Activated CD4-positive, alpha-beta memory T cell treated with anti-CD3 and anti-CD28 coated beads for 36 hours (primary cell): Measurements from ENCODE around the gene CCNJL. TPM values are rescaled to one million over a fixed set of nuclear protein-coding genes. Genes with fewer than 3 reads are reported as not detected.

ENCODE experiments used
- CTCF ChIA-PET: fragments of 350-600 bp; sonication (Branson Sonifier 250); formaldehyde crosslinking; loops from one replicate; lab custom pipeline; 2021; ENCODE audit warnings: antibody characterized with exemption, inconsistent platforms; lab: Charles Lee
- POLR2A ChIA-PET: fragments of 350-600 bp; sonication (Branson Sonifier 250); formaldehyde crosslinking; loops from one replicate; lab custom pipeline; 2021; ENCODE audit warnings: antibody characterized with exemption; lab: Charles Lee
- DNase-seq: peaks from one replicate; pipeline ENCODE4 v3.0.0-alpha.2; 2020
- H3K27ac Mint-ChIP-seq: one replicate; pipeline ENCODE4 v1.8.0; 2021; ENCODE audit warnings: mixed read lengths
- H3K27me3 Mint-ChIP-seq: one replicate; pipeline ENCODE4 v1.8.0; 2021; ENCODE audit warnings: mixed read lengths
- H3K36me3 Mint-ChIP-seq: one replicate; pipeline ENCODE4 v1.8.0; 2021; ENCODE audit warnings: mixed read lengths
- H3K4me1 Mint-ChIP-seq: one replicate; pipeline ENCODE4 v1.8.0; 2021; ENCODE audit warnings: low read depth, mixed read lengths
- H3K4me3 Mint-ChIP-seq: one replicate; pipeline ENCODE4 v1.8.0; 2021; ENCODE audit warnings: mild to moderate bottlenecking, mixed read lengths
- H3K9me3 Mint-ChIP-seq: one replicate; pipeline ENCODE4 v1.8.0; 2021; ENCODE audit warnings: mixed read lengths
- intact Hi-C: fragments of 100-400 bp; cut with micrococcal nuclease; formaldehyde crosslinking; loops from one replicate; pipeline ENCODE4 v1.15.1; 2023
- total RNA-seq, 2 experiments: library from RNA; stranded (reverse); gene quantifications; one replicate each; pipeline ENCODE4 v1.2.3, GENCODE V29; 2021

The CCNJL gene
- total RNA-seq, 2 experiments from 2014 or later, result not detected

- intact Hi-C loops, result no loop called here
- H3K4me3 Mint-ChIP-seq, result no peak overlapping the region
- CTCF ChIA-PET, result no interaction called here
- DNase-seq, result no peak
- no peaks in the 10 kb centered on the region for H3K9me3 Mint-ChIP-seq
- H3K27ac Mint-ChIP-seq, result no peak overlapping the region
- H3K27me3 Mint-ChIP-seq, result peaks cover 12% of the 10 kb centered on the region
- H3K4me1 Mint-ChIP-seq, result no peaks in the 10 kb centered on the region
- POLR2A ChIA-PET, result no interaction called here
- H3K36me3 Mint-ChIP-seq, result no peaks in the 10 kb centered on the region
Observed at GRCh38 chr5:160286947-160287346, 25.4 kb downstream of the CCNJL start.

- Mint-ChIP-seq H3K4me1 (no peaks in the 10 kb centered on the region), H3K9me3 (no peaks in the 10 kb centered on the region), H3K27me3 (peaks cover 13% of the 10 kb centered on the region), H3K4me3 (no peak overlapping the region), H3K27ac (no peak overlapping the region), H3K36me3 (no peaks in the 10 kb centered on the region)
- DNase-seq, result no peak
- intact Hi-C loops, result no loop called here
- POLR2A ChIA-PET, result no interaction called here
- CTCF ChIA-PET, result no interaction called here
Observed at GRCh38 chr5:160285316-160285715, 27.0 kb downstream of the CCNJL start.

- no peak for DNase-seq
- H3K4me1 Mint-ChIP-seq, result no peaks in the 10 kb centered on the region
- H3K4me3 Mint-ChIP-seq, result no peak overlapping the region
- POLR2A ChIA-PET, result no interaction called here
- CTCF ChIA-PET, result no interaction called here
- intact Hi-C loops, result no loop called here
- H3K36me3 Mint-ChIP-seq, result no peaks in the 10 kb centered on the region
- peaks cover 15% of the 10 kb centered on the region for H3K27me3 Mint-ChIP-seq
- H3K9me3 Mint-ChIP-seq, result no peaks in the 10 kb centered on the region
- H3K27ac Mint-ChIP-seq, result no peak overlapping the region
Observed at GRCh38 chr5:160284291-160284873, 28.0 kb downstream of the CCNJL start.

GRCh38 chr5:160281275-160281674 lies 31.1 kb downstream of the CCNJL start:
- no peak for DNase-seq
- Mint-ChIP-seq H3K9me3 (no peaks in the 10 kb centered on the region), H3K27ac (no peak overlapping the region), H3K4me3 (no peak overlapping the region), H3K36me3 (no peaks in the 10 kb centered on the region), H3K4me1 (no peaks in the 10 kb centered on the region), H3K27me3 (peaks cover 9% of the 10 kb centered on the region)
- CTCF ChIA-PET, result no interaction called here
- intact Hi-C loops, result no loop called here
- POLR2A ChIA-PET, result no interaction called here

GRCh38 chr5:160280384-160281095 lies 31.8 kb downstream of the CCNJL start:
- intact Hi-C loops, result no loop called here
- DNase-seq, result no peak
- Mint-ChIP-seq H3K36me3 (no peaks in the 10 kb centered on the region), H3K27me3 (peaks cover 9% of the 10 kb centered on the region), H3K9me3 (no peaks in the 10 kb centered on the region), H3K4me1 (no peaks in the 10 kb centered on the region), H3K27ac (no peak overlapping the region), H3K4me3 (no peak overlapping the region)
- ChIA-PET CTCF (no interaction called here), POLR2A (no interaction called here)

- ChIA-PET POLR2A (no interaction called here), CTCF (no interaction called here)
- DNase-seq, result no peak
- Mint-ChIP-seq H3K4me3 (no peak overlapping the region), H3K27me3 (peaks cover 6% of the 10 kb centered on the region), H3K36me3 (no peaks in the 10 kb centered on the region), H3K4me1 (no peaks in the 10 kb centered on the region), H3K27ac (no peak overlapping the region), H3K9me3 (no peaks in the 10 kb centered on the region)
- intact Hi-C loops, result no loop called here
Observed at GRCh38 chr5:160278343-160278742, 34.0 kb downstream of the CCNJL start.

- no peaks in the 10 kb centered on the region for H3K36me3 Mint-ChIP-seq
- ChIA-PET POLR2A (no interaction called here), CTCF (no interaction called here)
- intact Hi-C loops, result no loop called here
- H3K27me3 Mint-ChIP-seq, result peaks cover 2% of the 10 kb centered on the region
- no peak overlapping the region for H3K27ac Mint-ChIP-seq
- no peaks in the 10 kb centered on the region for H3K9me3 Mint-ChIP-seq
- no peak overlapping the region for H3K4me3 Mint-ChIP-seq
- H3K4me1 Mint-ChIP-seq, result peaks cover 3% of the 10 kb centered on the region
- DNase-seq, result no peak
Observed at GRCh38 chr5:160274483-160274931, 37.9 kb downstream of the CCNJL start.

- POLR2A ChIA-PET, result no interaction called here
- no peak overlapping the region for H3K27ac Mint-ChIP-seq
Observed at GRCh38 chr5:160272889-160273288, 39.5 kb downstream of the CCNJL start.

GRCh38 chr5:160272264-160272663 lies 40.1 kb downstream of the CCNJL start:
- no peak for DNase-seq
- Mint-ChIP-seq H3K4me3 (no peak overlapping the region), H3K27ac (no peak overlapping the region), H3K4me1 (peaks cover 3% of the 10 kb centered on the region), H3K36me3 (no peaks in the 10 kb centered on the region), H3K9me3 (no peaks in the 10 kb centered on the region), H3K27me3 (peaks cover 2% of the 10 kb centered on the region)
- CTCF ChIA-PET, result no interaction called here
- intact Hi-C loops, result no loop called here
- POLR2A ChIA-PET, result no interaction called here

More at GRCh38 chr5:160272889-160273288, 39.5 kb downstream of the CCNJL start:
- Mint-ChIP-seq H3K27me3 (peaks cover 2% of the 10 kb centered on the region), H3K4me3 (no peak overlapping the region), H3K36me3 (no peaks in the 10 kb centered on the region), H3K9me3 (no peaks in the 10 kb centered on the region), H3K4me1 (peaks cover 3% of the 10 kb centered on the region)
- no peak for DNase-seq
- CTCF ChIA-PET, result interaction anchor here (0.6 kb wide), 1 partner anchor 72 kb away, joined by 3 read pairs; no protein-coding TSS in a partner anchor
- intact Hi-C loops, result no loop called here

GRCh38 chr5:160271836-160272235 lies 40.5 kb downstream of the CCNJL start:
- intact Hi-C loops, result no loop called here
- CTCF ChIA-PET, result no interaction called here
- Mint-ChIP-seq H3K4me3 (no peak overlapping the region), H3K36me3 (no peaks in the 10 kb centered on the region), H3K4me1 (peaks cover 3% of the 10 kb centered on the region), H3K27me3 (no peaks in the 10 kb centered on the region), H3K9me3 (no peaks in the 10 kb centered on the region), H3K27ac (no peak overlapping the region)
- no peak for DNase-seq
- POLR2A ChIA-PET, result no interaction called here

GRCh38 chr5:160271396-160271795 lies 41.0 kb downstream of the CCNJL start:
- Mint-ChIP-seq H3K9me3 (no peaks in the 10 kb centered on the region), H3K27ac (no peak overlapping the region), H3K27me3 (no peaks in the 10 kb centered on the region), H3K36me3 (no peaks in the 10 kb centered on the region), H3K4me1 (peaks cover 3% of the 10 kb centered on the region), H3K4me3 (no peak overlapping the region)
- no peak for DNase-seq
- intact Hi-C loops, result no loop called here
- POLR2A ChIA-PET, result no interaction called here
- CTCF ChIA-PET, result no interaction called here

- Mint-ChIP-seq H3K4me3 (no peak overlapping the region), H3K27ac (no peak overlapping the region), H3K4me1 (peaks cover 3% of the 10 kb centered on the region), H3K27me3 (no peaks in the 10 kb centered on the region), H3K36me3 (no peaks in the 10 kb centered on the region), H3K9me3 (no peaks in the 10 kb centered on the region)
- CTCF ChIA-PET, result no interaction called here
- POLR2A ChIA-PET, result no interaction called here
- DNase-seq, result no peak
- intact Hi-C loops, result no loop called here
Observed at GRCh38 chr5:160270704-160271103, 41.7 kb downstream of the CCNJL start.

- intact Hi-C loops, result no loop called here
- Mint-ChIP-seq H3K4me3 (no peak overlapping the region), H3K27ac (no peak overlapping the region), H3K9me3 (no peaks in the 10 kb centered on the region), H3K36me3 (no peaks in the 10 kb centered on the region), H3K4me1 (peaks cover 3% of the 10 kb centered on the region), H3K27me3 (no peaks in the 10 kb centered on the region)
- ChIA-PET CTCF (no interaction called here), POLR2A (no interaction called here)
- DNase-seq, result no peak
Observed at GRCh38 chr5:160269017-160269416, 43.3 kb downstream of the CCNJL start.
